T-cell (primary cell): ENCODE measurements around the gene ZBTB11. TPM values are rescaled to one million over a fixed set of nuclear protein-coding genes. Genes with fewer than 3 reads are reported as not detected.
"Not testable (repeated sequence)": the region's sequence is repeated elsewhere in the genome, so short reads cannot be mapped to it uniquely, and the experiment has no call there.

Source experiments
- ATAC-seq, 4 experiments: fragments of 200-7000 bp in 3 of 4; fragments of 150-1000 bp in 1 of 4; cut with Tn5 transposase; replicated peaks in 1 of 4; 1 replicate in 3 of 4; 2 replicates in 1 of 4; pipeline ENCODE4 v1.10.0; 2021; ENCODE audit warnings: moderate library complexity in 3 of 4, mild to moderate bottlenecking in 2 of 4, moderate number of reproducible peaks in 1 of 4
- CTCF ChIA-PET, 2 donors: fragments of 300-600 bp; sonication (Branson Sonifier 250); formaldehyde crosslinking; loops; one replicate each; lab custom pipeline; 2022; ENCODE audit warnings: antibody characterized with exemption in 2 of 2; lab: Charles Lee
- POLR2A ChIA-PET, 2 donors: fragments of 300-600 bp; sonication (Branson Sonifier 250); formaldehyde crosslinking; loops; one replicate each; lab custom pipeline; 2022; ENCODE audit warnings: antibody characterized with exemption in 2 of 2; lab: Charles Lee
- DNase-seq, 35 experiments: peaks; one replicate each; pipeline versions ENCODE4 v3.0.0 to v3.0.0-alpha.2; 2013 to 2023
- H3K27ac ChIP-seq: one replicate; pipeline ENCODE4 v1.5.1; 2013; ENCODE audit warnings: low read length
- H3K27me3 ChIP-seq, 2 experiments: replicated peaks in 1 of 2; 1 replicate in 1 of 2; 2 replicates in 1 of 2; pipeline versions ENCODE4 v1.6.1 to v1.7.0; 2013; ENCODE audit warnings: low read length in 1 of 2, mixed read lengths in 1 of 2; ENCODE audit not compliant: control insufficient read depth in 2 of 2, insufficient read depth in 2 of 2; ENCODE audit errors: extremely low read depth in 1 of 2
- H3K36me3 ChIP-seq, 2 donors: 1 replicate in 1 of 2; 2 replicates in 1 of 2; pipeline versions ENCODE4 v1.6.1 to v1.7.0; 2013; ENCODE audit warnings: low read length in 1 of 2; ENCODE audit not compliant: control insufficient read depth in 2 of 2, insufficient read depth in 1 of 2; ENCODE audit errors: extremely low read depth in 1 of 2
- H3K4me1 ChIP-seq, 2 experiments: 1 replicate in 1 of 2; 2 replicates in 1 of 2; pipeline versions ENCODE4 v1.6.1 to v1.7.0; 2013; ENCODE audit warnings: low read length in 2 of 2, mixed read lengths in 1 of 2; ENCODE audit not compliant: insufficient read depth in 2 of 2, control insufficient read depth in 1 of 2; ENCODE audit errors: extremely low read depth in 1 of 2
- H3K4me3 ChIP-seq, 2 donors: 1 replicate in 1 of 2; 2 replicates in 1 of 2; pipeline versions ENCODE4 v1.5.1 to v1.7.0; 2013; ENCODE audit warnings: mild to moderate bottlenecking in 2 of 2, low read length in 1 of 2, moderate library complexity in 1 of 2; ENCODE audit not compliant: control insufficient read depth in 1 of 2; ENCODE audit errors: extremely low read depth in 1 of 2
- H3K9me3 ChIP-seq: 2 replicates; pipeline ENCODE4 v1.7.0; 2013
- H3K27ac Mint-ChIP-seq, 2 donors: one replicate each; pipeline ENCODE4 v1.8.0; 2020 to 2021; ENCODE audit warnings: mild to moderate bottlenecking in 2 of 2, mixed read lengths in 2 of 2
- H3K27me3 Mint-ChIP-seq, 2 donors: one replicate each; pipeline ENCODE4 v1.8.0; 2021 to 2022; ENCODE audit warnings: mixed read lengths in 2 of 2
- H3K36me3 Mint-ChIP-seq: one replicate; pipeline ENCODE4 v1.8.0; 2021; ENCODE audit warnings: mixed read lengths
- H3K4me1 Mint-ChIP-seq, 3 donors: one replicate each; pipeline ENCODE4 v1.8.0; 2020 to 2022; ENCODE audit warnings: mixed read lengths in 3 of 3, mild to moderate bottlenecking in 1 of 3
- H3K4me3 Mint-ChIP-seq, 3 donors: one replicate each; pipeline ENCODE4 v1.8.0; 2020 to 2022; ENCODE audit warnings: mild to moderate bottlenecking in 3 of 3, mixed read lengths in 3 of 3, moderate library complexity in 3 of 3
- H3K9me3 Mint-ChIP-seq, 3 donors: one replicate each; pipeline ENCODE4 v1.8.0; 2020 to 2022; ENCODE audit warnings: mixed read lengths in 3 of 3
- WGBS: methylation state at CpG from one replicate; pipeline ENCODE4 v1.1.5; 2013; ENCODE audit warnings: missing lambda C conversion rate; ENCODE audit not compliant: insufficient coverage; 5-methylcytosine and 5-hydroxymethylcytosine counted together
- total RNA-seq, 35 experiments: library from RNA in 6 of 35; stranded (reverse) in 6 of 35; fragments of 120-200 nt in 1 of 35; gene quantifications; one replicate each; pipeline versions ENCODE4 v1.2.1 to v1.2.4 and lab custom pipeline; 2013 to 2026

The ZBTB11 gene
- total RNA-seq, 5 donors from 2014 or later (not counting 1 experiment from before 2014, with no cell fraction given): 38.7 to 61.4 (median 45.6) TPM

DNA sequence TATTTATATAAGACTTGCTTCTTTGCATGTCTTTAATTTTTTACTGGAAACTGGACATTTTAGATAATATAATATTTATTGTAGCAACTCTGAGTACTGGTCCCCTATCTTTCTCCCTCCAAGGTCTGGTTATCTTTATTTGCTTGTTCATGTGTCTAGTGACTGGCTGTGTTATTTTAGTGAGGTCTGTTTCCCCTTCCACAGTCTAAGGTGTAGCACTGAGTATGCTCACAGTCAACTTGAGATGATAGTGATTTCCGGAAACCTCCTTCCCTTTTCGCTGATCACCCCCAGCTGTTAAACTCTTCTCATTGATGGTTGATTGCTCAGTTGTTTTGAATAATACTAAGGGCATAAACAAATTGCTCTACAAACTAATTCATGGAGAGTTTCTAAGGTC, 65.9 kb downstream of the ZBTB11 start:
- no peak overlapping the region for H3K27ac ChIP-seq
- Mint-ChIP-seq H3K9me3 (no peaks in the 10 kb centered on the region), H3K27ac (no peak overlapping the region), H3K4me1 (no peaks in the 10 kb centered on the region), H3K4me3 (no peak overlapping the region), H3K27me3 (no peaks in the 10 kb centered on the region), H3K36me3 (no peaks in the 10 kb centered on the region)
- H3K9me3 ChIP-seq: no peaks in the 10 kb centered on the region
- no peak overlapping the region for H3K4me3 ChIP-seq
- no peak for ATAC-seq
- CTCF ChIA-PET: no interaction called here
- no peaks in the 10 kb centered on the region for H3K4me1 ChIP-seq
- WGBS: no CpG with 5 or more reads among the region's 2 CpGs
- POLR2A ChIA-PET: interaction anchor here in 1 of 2 donors (0.6 kb wide), 1 partner anchor 43 kb away, joined by 3 read pairs; no protein-coding TSS in a partner anchor
- no peaks in the 10 kb centered on the region for H3K27me3 ChIP-seq
- no peaks in the 10 kb centered on the region for H3K36me3 ChIP-seq
- DNase-seq: no peak

DNA sequence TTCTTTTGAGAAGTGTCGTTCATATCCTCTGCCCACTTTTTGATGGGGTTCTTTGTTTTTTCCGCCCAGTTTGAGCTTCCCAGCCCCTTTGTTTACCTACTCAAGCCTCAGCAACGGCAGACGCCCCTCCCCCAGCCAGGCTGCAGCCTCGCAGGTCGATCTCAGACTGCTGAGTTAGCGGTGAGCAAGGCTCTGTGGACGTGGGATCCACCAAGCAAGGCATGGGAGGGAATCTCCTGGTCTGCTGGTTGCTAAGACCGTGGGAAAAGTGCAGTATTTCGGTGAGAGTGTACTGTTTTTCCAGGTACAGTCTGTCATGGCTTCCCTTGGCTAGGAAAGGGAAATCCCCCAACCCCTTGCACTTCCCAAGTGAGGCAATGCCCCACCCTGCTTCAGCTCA, 71.5 kb downstream of the ZBTB11 start:
- H3K9me3 Mint-ChIP-seq, DNase-seq, H3K36me3 Mint-ChIP-seq, H3K4me3 ChIP-seq, H3K27me3 Mint-ChIP-seq, H3K4me3 Mint-ChIP-seq, H3K4me1 Mint-ChIP-seq, H3K27ac Mint-ChIP-seq, H3K27me3 ChIP-seq, POLR2A ChIA-PET, H3K9me3 ChIP-seq, H3K36me3 ChIP-seq, H3K27ac ChIP-seq, CTCF ChIA-PET, H3K4me1 ChIP-seq, ATAC-seq: not testable (repeated sequence)
- no CpG with 5 or more reads among the region's 10 CpGs for WGBS

DNA sequence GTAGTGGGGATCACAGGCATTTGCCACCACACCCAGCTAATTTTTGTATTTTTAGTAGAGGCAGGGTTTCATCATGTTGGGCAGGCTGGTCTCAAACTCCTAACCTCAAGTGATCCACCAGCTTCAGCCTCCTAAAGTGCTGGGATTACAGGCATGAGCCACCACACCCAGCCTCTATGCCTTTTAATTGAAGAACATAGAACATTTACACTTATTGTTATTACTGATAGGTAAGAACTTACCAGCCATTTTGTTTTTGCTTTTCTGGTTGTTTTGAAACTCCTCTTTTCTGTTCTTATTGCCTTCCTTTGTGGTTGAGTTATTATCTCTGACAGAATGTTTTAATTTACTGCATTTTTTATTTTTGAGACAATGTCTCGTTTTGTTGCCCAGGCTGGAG, 73.7 kb downstream of the ZBTB11 start:
- DNase-seq: no peak
- no peak overlapping the region for H3K27ac ChIP-seq
- ATAC-seq: no peak
- CTCF ChIA-PET: interaction anchor here in 1 of 2 donors (0.5 kb wide), 1 partner anchor 32 kb away, joined by 3 read pairs; no protein-coding TSS in a partner anchor
- Mint-ChIP-seq H3K4me1 (no peaks in the 10 kb centered on the region), H3K9me3 (no peaks in the 10 kb centered on the region), H3K27ac (no peak overlapping the region), H3K36me3 (no peaks in the 10 kb centered on the region), H3K4me3 (no peak overlapping the region), H3K27me3 (no peaks in the 10 kb centered on the region)
- no peak overlapping the region for H3K4me3 ChIP-seq
- H3K27me3 ChIP-seq: no peaks in the 10 kb centered on the region
- H3K36me3 ChIP-seq: no peaks in the 10 kb centered on the region
- H3K4me1 ChIP-seq: no peaks in the 10 kb centered on the region
- no CpG with 5 or more reads among the region's 1 CpG for WGBS
- POLR2A ChIA-PET: no interaction called here
- no peaks in the 10 kb centered on the region for H3K9me3 ChIP-seq

DNA sequence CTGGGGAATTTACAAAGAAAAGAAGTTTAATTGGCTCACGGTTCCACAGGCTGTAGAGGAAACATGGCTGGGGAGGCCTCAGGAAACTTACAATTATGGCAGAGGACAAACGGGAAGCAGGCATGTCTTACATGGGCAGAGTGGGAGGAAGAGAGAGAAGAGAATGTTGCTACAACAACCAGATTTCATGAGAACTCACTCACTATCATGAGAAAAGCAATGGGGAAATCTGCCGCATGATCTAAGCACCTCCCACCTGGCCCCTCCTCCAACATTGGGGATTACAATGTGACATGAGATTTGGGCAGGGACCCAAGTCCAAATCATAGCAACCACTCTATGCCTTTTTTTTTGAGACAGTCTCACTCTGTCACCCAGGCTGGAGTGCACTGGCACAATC, 74.2 kb downstream of the ZBTB11 start:
- H3K27ac ChIP-seq: no peak overlapping the region
- ChIA-PET CTCF (interaction anchor here in 1 of 2 donors (0.6 kb wide), 1 partner anchor 10 kb away, joined by 3 read pairs; no protein-coding TSS in a partner anchor), POLR2A (no interaction called here)
- ATAC-seq (no peak), DNase-seq (no peak)
- no peak overlapping the region for H3K4me3 ChIP-seq
- no peaks in the 10 kb centered on the region for H3K4me1 Mint-ChIP-seq
- H3K4me1 ChIP-seq: no peaks in the 10 kb centered on the region
- H3K9me3 Mint-ChIP-seq: no peaks in the 10 kb centered on the region
- no peak overlapping the region for H3K4me3 Mint-ChIP-seq
- H3K36me3 Mint-ChIP-seq: no peaks in the 10 kb centered on the region
- H3K36me3 ChIP-seq: no peaks in the 10 kb centered on the region
- no peaks in the 10 kb centered on the region for H3K27me3 ChIP-seq
- no peaks in the 10 kb centered on the region for H3K9me3 ChIP-seq
- no peak overlapping the region for H3K27ac Mint-ChIP-seq
- H3K27me3 Mint-ChIP-seq: no peaks in the 10 kb centered on the region
- no CpG with 5 or more reads among the region's 3 CpGs for WGBS

Other genes with a start within 250 kb of the ZBTB11 start
- gene SENP7, start 163.9 kb downstream of the ZBTB11 start, total RNA-seq: 10 to 100 TPM; 45.8 to 55.9 (median 48.6) TPM
- 10 to 100 TPM; 21.4 to 33.3 (median 22.2) TPM for gene TRMT10C, start 115.3 kb downstream of the ZBTB11 start, total RNA-seq
- 100 to 1,000 TPM; 126 to 158 (median 151) TPM for gene PCNP, start 103.0 kb downstream of the ZBTB11 start, total RNA-seq
- 1,000 to 10,000 TPM; 1,381 to 1,498 (median 1,473) TPM for gene RPL24, start 9.6 kb upstream of the ZBTB11 start, total RNA-seq
- gene CEP97, start 47.5 kb upstream of the ZBTB11 start, total RNA-seq: 10 to 100 TPM in 4 of 5 donors, 1 to 10 TPM in 1; 9.9 to 13.9 (median 12.7) TPM
- 10 to 100 TPM; 38.0 to 44.8 (median 41.3) TPM for gene NXPE3, start 102.1 kb upstream of the ZBTB11 start, total RNA-seq
- 100 to 1,000 TPM; 130 to 720 (median 132) TPM for gene NFKBIZ, start 172.4 kb upstream of the ZBTB11 start, total RNA-seq